NCI-H526 treated with DMSO at 0.1 percent for 48 hours (cell line): Measurements from ENCODE around the gene ADPRS.

Experiments used
- DNase-seq: peaks from one replicate; lab custom pipeline; 2025; lab: John Stamatoyannopoulos, UW

Gene ADPRS

GRCh38 chr1:36087233-36088123 is 1.2 kb upstream of the ADPRS start:
- no peak for DNase-seq

- DNase-seq = no peak
These were observed 471 bp upstream of the ADPRS start for GRCh38 chr1:36088265-36088576.

DNA sequence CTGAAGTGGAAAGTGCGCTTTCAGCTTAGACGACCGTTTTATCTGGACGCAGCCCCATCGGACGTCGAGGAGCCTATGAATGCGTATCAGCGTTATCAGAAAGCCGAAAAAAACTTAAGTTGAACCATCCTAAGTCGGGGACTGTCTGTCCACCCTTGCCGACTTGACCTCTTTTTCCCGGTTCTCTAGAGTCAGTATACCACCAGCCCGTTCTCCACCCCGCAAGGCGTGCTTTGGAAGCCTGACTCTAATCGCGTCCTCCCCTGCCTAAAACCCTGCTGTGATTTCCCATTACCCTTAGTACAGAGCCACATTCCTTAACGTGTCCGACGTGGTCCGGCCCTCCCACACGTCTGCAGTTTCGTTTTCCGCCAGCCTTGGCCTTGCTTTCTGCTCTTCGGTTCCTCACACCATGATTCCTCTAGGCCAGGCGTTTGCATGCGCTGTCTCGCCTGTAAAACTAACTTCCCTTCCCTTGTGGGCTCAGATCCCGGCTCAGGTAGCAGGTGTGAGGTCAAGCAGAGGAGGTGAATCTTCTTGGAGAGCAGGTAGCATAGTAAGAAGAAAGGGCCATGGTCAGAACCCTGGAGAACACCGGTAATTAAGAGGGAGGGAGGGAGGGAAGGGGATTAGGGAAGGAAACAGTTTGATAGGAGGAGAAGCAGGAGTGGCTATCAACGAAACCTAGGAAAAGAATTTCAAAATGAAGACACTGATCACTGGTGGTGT is 865 bp downstream of the ADPRS start:
- DNase-seq = no peak

- no peak for DNase-seq
These were observed 2.4 kb downstream of the ADPRS start for GRCh38 chr1:36091141-36091540.

DNA sequence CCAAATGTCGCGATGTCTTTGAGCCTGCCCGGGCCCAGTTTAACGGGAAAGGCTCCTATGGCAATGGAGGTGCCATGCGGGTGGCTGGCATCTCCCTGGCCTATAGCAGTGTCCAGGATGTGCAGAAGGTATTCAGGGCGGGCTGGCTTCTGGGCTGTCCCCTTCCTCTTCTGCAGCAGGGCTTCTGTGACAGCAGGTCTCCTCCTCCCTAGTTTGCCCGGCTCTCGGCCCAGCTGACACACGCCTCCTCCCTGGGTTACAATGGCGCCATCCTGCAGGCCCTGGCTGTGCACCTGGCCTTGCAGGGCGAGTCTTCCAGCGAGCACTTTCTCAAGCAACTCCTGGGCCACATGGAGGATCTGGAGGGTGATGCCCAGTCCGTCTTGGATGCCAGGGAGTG is 3.0 kb downstream of the ADPRS start:
- no peak for DNase-seq

DNA sequence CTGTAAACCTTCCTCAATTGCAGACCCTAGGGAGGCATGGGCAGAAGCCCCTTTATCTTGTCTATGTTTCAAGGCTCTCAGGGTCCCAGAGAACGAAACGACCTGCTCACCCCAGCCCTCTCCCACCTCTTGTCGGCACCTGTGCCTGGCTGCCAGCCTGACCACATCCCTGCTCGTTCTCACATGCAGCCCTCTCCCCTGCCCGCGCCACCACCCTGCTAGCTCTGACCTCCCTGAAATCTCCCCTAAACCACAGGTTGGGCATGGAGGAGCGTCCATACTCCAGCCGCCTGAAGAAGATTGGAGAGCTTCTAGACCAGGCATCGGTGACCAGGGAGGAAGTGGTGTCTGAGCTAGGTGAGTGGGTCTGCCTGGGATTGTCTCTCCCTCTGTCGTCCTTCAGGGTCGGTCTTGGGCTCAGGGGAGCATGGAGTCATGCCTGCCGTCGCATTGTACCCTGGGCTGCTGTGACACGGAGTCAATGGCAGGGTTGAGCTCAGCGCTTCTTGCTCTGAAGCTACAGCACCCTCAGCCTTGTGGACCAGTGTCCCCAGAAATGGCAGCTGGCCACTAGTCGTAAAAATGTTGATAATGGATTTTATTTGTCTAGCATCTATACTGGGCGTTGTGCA is 3.6 kb downstream of the ADPRS start:
- no peak for DNase-seq

- DNase-seq = no peak
These were observed 4.1 kb downstream of the ADPRS start for GRCh38 chr1:36092798-36093185.

DNA sequence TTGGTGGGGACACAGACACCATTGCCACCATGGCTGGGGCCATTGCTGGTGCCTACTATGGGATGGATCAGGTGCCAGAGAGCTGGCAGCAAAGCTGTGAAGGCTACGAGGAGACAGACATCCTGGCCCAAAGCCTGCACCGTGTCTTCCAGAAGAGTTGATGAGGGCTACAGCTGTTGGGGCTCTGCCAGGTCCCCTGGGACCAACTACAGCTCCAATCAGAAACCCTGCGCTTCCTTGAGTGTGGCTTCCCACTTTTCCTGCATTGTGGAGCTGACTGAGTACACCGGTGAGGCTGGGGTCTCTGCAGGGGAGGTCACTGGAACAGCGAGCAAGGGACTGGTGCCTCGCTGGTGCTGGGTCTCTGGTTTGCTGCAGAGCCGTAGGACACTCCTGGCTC is 4.5 kb downstream of the ADPRS start:
- DNase-seq = no peak

DNA sequence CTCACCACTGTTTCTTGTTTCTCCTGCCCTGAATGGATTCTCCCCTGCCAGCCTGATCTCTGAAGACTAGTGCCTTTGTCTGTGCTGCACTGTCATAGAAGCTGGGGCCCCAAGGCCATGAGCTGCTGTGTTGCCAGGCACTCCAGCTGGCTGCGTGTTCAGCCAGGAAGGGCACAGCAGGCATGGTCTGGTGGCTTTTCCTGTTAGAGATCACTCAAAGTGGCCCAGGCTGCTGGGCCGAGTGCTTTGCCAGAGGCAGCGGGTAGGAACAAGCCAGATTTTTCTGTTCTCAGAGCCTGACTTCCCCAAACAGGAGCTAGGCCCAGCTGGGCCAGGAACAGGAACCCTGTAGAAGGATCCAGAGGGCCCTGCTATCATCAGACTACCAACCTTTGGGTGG is 5.2 kb downstream of the ADPRS start:
- no peak for DNase-seq

DNA sequence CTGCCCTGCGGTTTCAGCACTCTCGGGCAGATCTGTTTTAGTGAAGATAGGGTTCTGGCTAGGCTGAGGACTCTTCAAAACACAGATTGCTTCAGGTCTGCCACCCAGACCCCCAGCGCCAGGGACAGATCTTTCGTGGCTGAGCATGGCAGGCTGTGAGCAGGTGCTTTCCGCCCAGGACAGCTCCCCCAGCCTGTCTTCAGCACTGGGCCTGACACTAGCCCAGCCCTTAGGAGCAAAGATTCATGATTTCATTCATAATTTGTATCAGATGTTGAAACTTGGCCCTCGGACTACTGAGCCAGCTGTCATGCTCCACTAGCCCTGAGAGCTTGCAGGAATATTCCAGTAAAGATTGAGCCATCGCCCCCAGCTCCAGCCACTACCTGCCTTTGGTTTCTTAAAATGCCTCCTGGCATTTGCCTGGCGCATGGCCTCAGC is 5.9 kb downstream of the ADPRS start:
- no peak for DNase-seq

DNA sequence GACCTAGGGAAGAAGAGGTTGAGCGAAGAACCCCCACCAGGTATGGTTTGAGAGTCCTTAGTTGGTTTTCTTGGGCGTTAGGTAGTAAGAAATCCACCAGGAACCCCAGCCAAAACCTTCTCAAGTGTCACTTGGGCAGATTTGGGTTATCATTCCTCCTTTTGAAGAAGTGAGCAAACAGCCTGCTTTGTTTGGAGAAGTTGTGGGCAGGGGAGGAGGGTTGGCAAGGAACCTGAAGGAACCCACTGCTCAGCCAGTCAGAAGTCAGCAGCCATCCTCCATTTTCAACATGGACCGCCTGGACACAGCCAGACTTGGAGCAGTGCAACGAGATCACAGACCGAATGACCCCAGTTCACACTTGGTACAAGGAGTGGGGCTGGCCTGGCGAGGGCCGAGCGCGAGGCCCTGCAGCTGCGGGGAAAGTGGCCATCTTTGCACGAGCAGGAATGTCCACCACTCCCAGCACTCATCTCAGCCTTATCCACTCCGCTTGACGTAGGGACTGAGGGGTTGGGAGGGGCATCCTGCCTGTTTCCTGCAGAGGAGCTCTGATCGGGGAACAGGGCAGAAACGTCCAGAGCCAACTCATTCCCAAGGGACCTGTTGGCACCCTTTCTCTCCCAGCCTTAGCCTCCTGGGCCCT is 7.2 kb downstream of the ADPRS start:
- DNase-seq = no peak

DNA sequence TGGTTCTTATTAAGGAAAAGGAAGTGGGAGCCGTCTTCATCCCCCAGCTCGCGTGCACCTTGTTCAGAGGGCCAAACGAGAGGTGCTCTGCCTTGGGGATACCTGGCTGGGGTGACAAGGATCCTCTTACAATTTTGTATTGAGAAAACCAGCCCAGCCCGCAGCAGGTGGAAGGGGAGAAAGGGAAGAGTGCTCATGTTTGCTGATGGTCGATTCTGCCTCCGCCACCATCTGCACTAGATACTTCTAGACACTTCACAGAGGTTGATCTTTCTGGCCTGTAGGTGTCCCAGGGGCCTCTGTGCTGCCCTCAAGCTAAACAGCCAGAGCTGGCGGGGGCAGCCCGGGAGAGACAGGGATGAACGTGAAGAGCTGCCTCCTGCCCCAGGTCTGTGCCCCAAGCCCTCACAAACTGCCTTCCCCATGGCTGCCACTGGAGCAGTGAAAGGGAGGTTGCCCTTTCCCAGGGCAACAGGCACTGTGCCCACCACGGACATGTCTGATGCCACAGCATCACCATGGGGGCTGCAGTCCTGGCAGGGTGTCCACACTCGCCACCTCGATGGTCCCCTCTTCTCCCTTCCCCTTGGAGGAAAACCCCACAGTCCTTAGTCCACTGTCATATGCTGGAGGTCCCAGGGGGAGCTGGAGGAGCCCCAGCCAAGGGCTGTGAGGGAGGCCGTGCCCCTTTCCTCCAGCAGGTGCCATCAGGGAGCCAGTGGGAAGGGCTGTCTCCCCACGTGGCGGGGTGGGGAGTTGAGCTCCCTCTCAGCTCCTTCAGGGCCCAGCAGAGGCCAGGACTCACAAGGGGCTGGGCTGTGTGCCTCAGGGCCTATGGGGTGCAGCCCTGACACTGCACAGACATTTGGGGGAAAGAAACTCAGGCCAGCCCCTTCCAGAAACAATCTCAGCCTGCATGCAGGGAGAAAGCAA is 8.1 kb downstream of the ADPRS start:
- no peak for DNase-seq

- no peak for DNase-seq
These were observed 9.2 kb downstream of the ADPRS start for GRCh38 chr1:36097693-36098585.

DNA sequence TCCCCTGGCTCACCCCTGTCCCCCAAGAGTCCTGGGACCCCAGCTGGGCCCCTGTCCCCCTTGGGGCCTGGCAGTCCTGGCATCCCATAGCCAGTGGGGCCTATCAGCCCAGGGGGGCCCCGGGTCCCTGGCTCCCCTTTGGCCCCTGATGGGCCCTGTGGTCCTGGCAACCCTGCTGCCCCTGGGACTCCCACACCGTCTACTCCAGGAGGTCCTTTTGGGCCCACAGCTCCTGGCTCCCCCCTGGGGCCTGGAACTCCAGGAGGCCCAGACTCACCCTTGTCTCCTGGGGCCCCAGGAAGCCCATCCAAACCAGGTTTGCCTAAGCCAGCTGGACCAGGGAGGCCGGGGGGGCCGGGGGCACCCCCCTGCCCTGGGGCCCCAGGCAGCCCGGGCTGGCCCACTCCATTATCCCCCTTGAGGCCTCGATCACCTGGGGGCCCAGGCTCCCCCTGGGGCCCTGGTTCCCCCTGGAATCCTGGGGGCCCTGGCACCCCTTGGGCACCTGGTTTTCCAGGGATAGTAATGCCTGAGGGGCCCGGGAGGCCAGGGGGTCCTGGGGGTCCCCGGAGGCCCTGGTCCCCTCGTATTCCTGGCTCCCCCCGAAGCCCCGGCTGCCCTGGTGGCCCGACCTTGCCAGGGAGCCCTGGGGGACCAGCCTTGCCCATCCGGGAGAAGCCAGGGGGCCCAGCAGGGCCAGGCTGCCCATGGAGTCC is 10.1 kb downstream of the ADPRS start:
- DNase-seq = no peak

DNA sequence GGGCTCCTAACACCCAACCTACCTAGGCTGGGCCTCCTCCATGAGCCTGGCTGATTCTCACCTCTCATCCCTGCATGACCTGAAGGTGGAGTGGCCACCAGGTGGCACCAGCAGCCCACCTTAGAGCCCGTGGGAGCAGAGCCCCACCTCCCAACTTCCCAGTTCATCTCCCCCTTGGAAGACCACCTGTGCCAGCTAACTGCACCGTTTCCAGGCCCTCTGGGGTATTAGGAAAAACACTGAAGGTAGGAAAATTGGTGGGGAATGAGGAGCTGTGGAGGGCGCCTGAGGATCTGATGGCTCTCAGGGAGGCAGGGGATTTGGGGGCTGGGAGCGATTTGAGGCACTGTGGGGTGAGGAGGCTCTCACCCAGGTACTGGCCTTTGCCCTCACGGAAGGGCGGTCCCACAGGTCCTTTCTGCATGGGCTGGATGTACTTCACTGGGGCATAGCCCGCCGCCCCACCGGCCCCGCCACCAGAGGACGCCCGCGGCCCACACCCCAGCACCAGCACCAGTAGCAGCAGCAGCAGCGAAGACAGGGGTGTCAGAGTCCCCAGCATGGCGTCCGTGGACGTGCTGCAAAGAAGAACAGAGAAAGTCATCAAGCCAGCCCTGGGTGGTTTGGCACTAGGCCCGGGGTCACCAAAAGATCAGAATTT is 11.1 kb downstream of the ADPRS start:
- DNase-seq = peak; percentile 54

DNA sequence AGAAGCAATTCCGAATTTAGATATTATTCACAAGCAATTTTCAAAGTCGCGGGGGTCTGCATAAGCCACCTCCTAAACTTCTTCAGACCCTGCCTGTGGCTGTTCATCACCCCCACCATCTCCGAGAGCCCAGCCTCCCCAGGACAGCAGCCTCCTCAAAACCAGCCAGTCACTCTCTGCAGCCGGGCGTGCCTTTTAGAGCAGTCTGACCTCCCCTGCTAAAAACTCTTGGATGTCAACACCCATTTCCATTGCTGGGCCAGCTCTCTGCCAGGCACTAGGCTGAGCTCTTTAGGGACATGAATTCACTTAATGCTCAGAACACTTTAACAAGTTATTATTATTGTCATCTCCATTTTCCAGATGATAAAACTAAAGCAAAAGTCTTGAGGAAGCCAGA is 11.7 kb downstream of the ADPRS start:
- DNase-seq = no peak

DNA sequence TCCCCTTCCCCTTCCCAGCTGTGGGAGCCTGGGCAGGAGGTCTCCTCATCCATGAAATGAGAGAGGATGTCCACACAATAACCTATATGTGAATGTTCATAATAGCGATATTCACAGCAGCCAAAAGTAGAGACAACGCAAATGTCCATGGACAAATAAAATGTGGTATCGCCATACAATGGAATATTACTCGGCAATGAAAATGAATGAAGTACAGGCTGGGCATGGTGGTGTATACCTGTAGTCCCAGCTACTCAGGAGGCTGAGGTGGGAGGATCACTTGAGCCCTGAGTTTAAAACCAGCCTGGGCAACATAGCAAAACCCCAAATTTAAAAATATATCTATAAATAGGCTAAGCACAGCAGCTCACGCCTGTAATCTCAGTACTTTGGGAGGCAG is 12.9 kb downstream of the ADPRS start:
- no peak for DNase-seq

GRCh38 chr1:36106269-36106668 is 17.6 kb downstream of the ADPRS start:
- DNase-seq = no peak

- no peak for DNase-seq
These were observed 18.7 kb downstream of the ADPRS start for GRCh38 chr1:36107394-36107793.
